ENCODE results near the gene RAB7B.

Gene RAB7B

DNA sequence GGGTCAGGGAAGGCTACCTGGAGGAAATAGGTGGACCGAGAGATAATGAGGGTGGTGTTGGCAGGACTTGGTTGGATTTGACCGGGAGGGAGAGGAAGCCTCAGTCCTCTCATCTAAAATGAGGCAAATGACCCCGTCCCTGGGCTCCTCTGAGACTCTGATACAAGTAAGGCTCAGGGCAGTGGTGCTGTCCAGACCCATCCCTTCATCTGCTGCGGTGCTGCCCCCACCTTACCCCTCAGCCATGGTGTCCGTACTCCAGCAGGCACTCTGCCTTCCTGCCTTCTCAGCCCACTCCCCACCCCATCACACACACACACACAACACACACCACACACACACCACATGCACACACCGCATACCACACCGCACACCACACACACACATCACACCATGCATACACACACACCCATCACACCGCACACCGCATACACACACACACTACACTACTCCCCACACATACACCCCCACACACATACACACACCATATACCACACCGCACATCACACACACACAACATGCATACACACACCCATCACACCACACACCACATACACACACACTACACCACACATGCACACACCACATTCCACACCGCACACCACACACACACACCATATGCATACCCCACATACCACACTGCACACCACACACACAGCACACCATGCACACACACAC is 30.6 kb downstream of the RAB7B start:
- no peak for DNase-seq

DNA sequence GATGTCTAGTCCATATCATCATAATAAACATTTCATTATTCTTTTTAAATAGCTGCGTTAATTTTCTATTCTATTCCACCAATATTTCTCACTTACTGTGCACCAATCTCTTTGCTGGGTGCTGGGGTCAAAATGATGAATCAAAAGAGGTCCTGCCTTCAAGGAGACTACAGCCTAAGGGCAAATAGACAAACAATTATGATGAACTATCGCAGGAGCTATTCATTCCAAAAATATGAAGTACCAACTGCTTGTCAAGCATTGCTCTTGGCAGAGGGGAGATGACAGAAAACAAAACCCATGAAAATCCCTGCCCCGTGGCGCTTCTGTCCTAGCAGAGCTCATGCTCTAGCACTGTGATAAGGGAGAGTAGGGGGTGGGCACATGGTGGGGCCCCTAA is 31.1 kb downstream of the RAB7B start:
- DNase-seq: no peak

DNA sequence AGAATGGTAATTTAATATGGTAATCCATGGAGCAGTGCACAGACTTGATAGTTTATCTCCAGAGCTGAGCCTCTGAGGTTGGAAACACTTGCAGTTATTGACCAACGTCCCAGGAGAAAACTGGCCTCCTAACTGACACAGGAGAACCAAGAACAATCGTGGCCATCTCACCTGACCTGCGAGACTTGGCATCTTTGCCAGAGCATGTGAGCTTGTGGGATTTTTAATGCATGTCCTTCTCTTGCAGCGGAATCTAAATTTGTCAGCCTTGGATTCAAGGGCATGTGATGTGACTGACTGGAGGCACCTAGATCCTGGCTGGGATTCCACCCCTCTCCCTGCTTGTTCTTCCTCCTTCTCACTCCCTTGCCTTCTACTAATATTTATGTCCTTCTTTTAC is 32.1 kb downstream of the RAB7B start:
- no peak for DNase-seq

DNA sequence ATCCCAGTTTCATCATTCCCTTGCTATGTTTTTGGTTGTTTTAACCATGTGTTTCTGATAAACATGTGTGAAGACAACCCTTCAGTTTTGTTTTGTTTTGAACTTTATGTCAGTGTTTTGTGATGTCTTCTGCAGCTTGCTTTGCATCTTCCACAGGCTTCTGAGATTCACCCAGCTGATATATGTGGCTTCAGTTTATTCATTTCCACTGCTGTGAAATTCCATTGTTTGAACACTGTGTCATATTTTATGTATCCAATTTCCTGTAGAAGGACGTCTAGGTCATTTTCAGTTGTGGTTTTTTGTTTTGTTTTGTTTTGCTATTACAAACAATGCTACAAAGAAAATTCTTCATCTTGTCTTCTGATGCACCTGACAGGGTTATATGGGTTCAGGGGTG is 32.7 kb downstream of the RAB7B start:
- DNase-seq: no peak

DNA sequence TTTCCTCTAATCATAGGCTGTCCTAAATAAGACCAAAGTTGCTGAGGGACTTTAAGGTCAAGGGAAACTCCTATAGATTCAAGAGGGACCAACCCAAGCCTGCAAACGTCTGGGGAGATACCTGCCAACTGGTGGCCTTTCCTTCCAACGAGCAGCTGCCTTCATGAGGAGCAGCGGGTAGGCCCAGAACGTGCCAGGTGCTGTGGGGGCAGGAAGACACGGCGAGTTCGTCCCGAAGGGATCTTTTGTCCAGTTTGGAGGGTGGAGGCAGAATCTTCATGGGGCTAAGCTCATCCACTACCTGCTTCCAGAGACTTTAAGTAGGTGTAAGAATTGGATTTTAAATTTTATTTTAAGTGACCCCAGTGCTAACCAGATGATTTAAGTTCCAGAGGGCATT is 34.0 kb downstream of the RAB7B start:
- DNase-seq: no peak

DNA sequence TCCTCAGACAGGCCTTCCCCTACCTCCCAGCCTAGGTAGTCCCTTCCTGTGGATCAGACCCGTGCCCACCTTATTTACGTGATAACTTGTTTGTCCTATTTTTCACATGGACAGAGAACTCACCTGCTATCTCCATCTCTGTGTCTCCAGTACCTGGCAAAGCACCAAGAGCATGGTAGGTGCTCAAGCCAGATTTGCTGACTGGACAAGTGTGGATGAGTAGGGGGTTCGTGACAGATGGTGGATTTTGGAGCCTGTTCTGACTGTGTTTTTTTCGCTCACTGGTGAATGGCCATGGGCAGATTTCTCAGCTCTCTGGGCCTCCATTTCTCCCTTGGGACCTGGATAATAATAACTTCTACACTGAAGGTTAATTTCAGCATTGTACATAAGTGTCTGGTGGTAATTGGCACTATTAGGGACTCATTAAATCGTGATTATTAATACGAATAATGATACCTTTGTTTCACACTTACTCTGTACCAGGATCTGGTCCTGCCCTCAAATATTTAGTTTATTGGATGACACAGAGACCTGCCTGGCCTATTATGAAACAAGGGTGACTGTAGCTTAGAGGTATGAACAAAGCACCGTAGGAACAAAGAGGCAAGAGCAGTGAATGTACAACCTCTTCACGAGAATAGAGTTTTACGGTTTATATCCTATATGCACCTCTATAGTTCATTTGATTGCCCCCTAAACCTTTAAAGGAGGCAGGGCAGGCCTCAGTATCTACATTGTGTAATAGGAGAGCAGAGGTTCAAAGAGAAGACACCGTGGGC is 35.5 kb downstream of the RAB7B start:
- no peak for DNase-seq

DNA sequence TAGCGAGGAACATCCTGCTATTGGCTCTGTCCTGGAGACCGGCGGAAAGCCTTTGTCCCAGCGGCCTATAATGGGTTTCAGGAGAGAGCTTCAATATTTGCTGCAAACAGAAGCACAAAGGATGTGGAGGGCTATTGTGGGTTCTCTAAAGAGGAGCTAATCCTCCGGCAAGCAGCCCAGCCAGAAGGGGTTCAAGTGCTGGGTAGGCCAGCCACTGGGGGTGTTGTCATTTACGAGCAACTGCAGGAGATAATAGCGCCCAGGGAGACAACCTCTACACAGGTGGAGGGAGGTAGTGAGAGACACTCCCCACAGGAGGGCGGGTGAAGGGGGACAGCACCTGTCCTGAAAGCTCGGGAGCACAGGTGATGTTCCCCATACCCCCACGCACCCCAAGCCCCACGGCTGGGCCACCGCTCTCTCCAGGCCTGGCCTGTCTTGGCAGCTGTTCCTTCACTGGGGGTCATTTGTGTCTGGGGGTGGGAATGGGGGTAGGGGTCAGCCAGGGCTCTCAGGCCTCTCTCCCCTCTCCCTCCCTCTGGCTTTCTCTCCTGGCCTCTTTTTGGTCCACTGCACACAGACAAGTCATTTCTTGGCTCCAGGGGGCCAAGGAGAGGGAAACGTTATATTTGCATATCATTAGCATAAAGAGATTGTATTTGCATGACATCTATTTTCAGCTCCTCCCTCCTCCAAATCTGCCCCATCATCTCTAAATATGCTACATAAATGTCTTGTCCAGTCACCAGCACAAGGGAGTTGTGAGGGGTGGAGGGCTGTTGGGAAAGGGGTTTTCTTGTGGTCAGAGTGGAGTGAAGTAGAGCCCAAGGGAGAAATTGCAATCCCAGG is 37.9 kb downstream of the RAB7B start:
- no peak for DNase-seq

DNA sequence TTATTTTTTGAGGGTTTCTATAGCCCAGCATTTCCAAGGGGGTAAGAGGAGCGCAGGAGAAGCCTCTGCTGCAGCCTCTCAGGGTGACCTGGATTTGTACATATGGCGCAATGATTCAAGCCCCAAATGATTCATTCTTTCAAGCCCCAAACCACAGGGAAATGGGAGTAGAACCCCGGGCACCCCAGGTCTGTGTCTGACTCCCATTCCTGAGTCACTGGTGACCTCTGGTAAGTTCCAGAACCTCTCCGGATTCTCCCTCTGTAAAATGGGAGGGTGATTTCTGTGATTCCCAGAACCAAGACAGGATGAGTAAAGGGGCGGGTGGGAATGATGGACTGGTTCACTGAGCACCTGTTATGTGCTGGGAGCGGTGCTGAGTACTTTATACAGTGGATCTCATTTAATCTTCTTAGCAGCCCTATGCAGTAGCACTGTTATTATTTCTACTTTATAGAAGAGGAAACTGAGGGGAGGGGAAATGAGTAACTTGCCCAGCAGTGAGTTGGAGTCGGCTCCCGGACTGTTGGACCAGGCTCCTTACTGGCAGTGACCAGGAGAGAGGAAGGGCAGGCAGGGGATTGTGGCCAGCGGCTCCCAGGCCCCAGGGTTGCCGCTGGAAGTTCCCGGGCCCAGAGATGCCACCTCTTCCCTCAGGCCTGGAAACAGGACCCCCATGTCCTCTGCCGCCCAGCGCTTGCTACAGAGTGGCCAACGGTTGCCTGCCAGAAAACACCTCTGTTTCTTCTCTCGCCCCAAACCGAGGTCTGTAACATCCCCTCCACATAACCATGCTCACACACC is 39.6 kb downstream of the RAB7B start:
- DNase-seq: no peak

DNA sequence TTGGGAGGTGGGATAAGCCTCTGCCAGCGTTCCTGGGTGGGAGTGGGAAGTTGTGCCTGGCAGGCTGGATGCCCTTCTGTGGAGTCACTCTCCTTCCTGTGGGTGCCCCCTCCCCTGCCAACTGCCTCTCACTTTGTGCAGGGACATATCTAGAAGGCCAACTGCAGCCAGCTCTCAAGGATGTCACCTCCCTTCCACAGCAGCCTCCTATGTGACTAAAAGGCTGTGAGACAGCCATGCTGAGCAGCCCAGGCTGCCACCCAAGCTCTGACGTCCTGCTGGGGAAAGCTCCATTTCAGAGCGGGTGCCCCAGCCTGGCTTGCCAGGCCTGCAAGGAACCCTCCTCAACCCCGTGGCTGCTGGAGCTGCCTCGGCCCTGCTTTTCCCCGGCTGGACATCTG is 40.4 kb downstream of the RAB7B start:
- DNase-seq: no peak

DNA sequence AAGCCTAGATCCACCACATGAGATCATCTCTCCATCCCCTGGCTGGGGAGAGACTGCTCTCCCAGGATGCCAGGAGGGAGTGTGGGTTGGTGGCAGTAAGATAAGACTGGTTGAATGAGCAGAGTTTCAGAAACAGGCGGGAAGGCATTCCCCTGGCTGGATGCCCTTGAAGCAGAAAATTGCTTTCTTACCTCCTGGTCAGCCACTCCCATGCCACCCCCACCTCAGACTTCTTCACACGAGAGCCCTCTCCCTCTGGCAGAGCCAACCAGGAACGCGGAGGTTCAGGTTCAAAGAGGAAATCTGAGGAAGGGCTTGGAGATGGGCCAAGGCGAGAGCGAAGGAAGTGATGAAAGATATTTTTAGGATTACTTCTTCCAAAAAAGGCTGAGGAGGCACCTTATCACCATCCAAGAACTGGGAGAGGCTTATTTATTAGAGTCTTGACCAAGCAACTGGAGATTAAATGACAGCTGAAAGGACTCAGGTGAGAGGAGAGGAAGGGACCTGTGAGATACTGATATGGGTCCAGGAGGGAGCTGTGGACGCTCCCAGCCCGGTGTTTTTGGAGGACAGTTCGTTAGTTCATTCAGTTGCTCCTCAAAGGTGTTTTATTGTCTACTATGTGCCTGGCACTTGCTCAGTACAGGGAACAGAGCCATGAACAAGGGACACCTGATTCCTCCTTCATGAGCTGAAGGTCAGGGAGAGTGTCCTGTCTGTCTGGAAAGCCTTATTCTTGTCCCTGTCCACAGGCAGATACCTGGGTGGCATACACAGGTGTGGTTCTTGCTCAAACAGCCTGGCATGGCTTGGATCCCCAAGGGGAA is 41.0 kb downstream of the RAB7B start:
- no peak for DNase-seq

DNA sequence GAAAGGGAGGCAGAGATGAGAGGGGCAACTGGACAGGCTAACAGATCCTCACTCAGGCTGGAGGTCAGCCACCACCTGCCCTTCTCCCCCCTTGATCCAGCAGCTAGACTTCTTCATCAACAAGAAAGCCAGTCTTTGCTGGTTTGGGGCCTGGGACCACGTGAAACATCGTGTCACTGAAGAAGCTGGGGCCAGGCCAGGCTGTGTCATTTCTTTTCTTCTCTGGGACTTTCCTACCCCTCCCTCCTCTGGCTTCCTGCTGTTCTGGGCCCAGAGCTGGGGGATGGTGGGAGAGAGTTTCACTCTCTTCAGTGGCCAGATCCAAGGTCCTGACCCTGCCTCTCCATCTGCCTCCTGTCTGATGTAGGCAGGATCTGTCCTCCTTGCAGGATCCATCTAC is 41.8 kb downstream of the RAB7B start:
- DNase-seq: no peak

DNA sequence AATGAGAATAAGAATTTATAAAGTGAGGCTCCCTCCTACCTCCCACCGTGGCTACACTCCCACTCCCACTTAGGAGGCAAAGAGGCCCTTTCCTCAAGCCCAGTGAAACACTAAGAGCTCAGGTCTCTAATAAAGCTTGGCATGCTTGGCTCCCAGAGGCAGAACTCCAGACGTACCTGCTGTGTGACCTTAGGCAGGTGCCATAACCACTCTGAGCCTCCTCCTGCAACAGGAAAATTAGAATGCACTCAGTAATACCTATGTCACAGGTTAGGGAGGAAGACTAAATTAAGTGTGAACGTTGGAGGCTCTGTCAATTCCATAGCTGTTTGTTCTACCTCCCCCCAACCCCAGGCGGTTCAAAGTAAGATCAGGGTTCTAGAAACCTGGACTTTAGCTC is 43.4 kb downstream of the RAB7B start:
- DNase-seq: no peak

DNA sequence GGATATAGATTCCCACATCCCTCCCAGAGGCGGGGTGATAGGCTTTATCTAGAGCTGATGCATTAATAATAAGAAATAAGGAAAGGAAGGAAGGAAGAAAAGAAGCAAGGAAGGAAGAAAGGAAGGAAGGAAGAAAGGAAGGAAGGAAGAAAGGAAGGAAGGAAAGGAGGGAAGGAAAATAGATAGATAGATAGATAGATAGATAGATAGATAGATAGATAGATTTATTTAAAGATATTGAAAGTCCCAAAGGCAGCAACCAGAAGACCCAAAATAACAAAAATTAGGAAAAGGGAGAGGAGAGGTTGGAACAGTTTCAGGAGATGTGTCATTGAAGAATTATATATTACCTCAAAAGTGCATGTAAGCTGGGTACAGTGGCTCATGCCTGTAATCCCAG is 47.7 kb downstream of the RAB7B start:
- DNase-seq: no peak

DNA sequence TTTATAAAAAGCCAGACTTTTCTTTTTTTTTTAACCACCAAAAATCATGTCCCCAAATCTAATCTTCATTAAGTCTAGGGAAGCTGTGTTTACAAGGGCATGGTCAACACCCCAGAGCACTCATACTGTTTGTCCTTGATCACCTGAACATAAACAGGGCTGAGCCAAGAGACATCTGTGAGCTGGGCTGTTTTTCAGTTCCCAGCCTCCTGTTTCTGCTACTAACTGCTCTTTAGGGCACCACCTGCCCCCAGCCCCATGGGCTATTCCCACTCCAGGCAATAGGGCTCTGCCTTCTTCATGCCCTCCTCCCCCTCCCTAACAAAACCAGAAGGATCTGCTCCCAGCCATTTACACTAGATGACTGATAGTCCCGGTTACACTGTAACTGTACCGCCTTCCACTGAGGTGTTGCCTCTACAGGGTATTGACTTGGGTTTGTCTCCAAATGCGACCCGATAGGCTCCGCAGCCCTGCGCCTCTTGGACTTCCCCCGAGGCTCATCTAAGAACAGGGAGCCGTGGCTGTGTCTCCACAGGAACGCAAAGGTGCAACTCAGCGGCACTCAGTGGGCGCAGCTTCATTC is 48.3 kb downstream of the RAB7B start:
- DNase-seq: no peak

DNA sequence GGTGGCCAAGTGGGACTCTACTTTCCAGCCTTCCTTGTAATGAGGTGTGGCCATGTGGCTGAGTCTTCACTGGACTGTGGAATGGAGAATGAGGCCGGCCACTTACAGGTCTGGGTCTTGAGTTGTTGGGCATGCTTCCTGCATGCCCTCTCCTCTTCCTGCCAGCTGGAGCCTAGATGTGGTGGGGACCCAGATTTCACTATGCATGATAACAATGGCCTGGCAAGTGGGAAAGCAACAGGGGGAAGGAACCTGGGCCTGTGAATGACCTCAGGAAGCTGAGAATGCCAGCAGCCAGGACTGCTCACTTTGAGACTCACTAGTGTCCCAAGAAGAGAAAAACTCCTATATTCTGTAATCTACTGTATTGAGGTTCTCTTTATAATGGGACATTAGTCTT is 51.4 kb downstream of the RAB7B start:
- DNase-seq: no peak

DNA sequence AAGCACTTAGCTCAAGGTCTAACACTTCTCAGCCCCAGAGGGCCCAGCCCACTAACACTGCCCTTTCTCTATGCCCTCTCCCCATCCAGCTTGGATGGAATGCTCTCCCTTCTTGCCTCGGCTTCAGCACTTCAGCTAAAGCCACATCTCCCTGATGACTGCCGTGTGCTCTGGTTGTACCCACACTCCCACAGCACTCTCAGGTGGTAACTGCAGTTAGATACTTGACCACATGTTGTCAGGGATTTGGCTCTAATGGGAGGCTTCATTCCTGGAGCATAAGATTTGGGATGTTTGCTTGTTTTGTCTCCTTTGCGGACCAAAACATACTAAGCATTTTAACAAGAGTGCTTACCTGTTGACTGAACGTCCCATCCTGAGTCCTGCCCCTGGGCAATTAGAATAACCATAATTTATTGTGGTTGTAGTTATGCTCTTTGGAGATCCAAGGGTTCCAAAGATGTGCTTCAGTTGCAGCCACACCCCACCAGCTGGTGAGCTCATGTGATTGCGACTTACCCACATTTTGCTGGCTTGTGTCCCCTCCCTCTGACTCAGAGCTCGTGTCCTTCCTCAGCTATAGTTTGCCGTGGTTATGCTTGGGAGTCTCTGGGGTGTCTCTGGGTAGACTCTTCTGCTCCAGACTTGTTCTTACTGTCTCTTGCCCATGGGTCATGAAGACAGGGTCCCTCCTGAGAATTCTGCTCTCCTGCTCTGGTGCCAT is 52.2 kb downstream of the RAB7B start:
- DNase-seq: no peak

DNA sequence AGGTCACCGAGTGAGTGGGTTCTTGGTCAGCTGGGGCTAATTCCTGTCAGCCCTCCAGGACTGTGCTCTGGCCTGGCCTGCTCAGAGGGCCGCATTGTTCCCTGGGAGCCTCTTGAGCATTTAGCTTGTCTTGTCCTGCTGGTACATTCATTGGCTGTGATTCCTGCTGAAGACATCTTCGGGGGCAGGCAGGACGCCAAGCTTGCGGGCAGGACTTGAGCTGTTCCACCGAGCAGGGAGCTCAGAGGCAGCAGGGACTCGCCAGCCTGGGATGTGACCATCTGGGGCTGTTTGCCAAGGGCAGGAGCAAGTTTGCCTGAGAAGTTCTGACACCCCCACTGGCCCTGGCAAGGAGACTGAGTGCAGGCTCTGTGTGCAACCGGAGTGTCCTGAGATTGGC is 52.9 kb downstream of the RAB7B start:
- no peak for DNase-seq

DNA sequence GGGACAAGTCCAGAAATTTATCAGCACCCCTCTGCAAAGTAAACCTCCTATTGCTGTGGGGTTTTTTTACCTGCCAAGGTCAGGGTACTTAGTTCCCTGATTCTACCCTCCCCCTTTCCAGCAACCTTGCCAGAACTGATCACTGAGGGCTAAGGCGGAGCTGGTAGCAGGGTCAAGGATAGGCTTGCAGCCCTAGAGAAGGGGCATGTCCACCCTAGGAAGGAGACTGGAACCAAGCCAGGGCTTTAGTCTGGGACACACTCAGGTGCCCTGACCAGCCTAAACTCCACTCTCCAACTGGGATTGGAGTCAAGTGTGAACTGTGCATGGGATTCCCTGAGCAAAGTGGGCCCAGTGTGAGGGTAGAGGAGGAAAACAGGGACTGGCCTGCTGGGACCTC is 53.4 kb downstream of the RAB7B start:
- DNase-seq: no peak

DNA sequence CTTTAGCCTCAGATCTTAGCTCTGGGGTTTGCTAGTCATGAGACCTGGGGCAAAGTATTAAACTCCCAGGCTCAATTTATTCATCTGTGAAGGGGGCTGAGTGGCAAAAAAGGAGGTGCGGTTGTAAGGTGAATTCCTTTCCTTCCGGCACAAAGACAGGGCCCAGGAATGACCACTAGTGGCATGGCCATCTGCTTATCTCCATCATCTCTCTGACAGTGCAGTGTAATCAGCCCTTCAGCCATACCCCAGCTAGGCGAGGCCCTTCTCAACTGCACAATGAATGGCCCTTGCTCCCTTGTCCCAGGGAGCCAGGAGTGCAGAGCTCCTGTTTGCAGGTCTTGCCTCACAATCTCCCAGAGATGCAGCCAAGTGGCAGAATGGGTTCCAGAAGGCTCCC is 54.3 kb downstream of the RAB7B start:
- DNase-seq: no peak

DNA sequence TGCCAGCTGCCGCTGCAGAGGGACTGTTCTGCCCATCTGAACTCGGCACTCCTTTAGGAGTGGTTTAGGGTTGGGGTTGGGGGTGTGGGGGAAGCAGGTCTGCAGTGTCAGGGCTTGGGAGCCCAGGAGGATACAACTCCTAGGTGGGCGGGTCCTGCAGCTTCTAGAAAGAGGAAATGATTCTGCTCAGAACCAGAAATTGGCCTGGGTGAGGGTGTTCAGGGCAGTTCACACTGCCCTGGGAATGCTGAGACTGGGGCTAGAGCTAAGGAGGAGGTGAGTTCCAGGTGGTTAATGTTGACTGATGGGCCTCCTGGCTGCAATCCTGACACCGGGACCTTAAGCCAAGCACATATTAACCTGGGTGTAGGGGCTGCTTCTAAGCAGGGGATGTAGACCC is 55.2 kb downstream of the RAB7B start:
- DNase-seq: no peak

DNA sequence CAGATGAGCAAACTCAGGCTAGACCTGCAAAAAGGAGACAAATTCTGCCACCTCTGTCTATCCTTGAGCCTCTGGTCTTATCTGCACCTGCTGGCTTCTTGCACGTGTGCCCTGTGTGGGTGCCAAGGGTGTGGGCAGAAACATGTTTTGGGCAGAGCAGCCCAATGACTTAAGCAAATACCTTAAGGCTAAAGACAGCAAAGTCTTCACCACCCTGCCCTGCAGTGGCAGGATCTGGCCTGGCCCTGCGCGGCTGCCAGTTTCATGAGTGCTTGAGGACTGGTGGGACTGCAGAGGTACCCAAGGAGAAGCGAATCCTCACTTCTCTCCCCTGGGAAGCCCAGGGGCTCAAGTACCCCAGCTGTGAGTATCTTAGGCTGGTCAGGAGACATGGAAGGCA is 56.2 kb downstream of the RAB7B start:
- no peak for DNase-seq
